H4 (cell line): ENCODE data around the gene FAM25C. TPM values are rescaled to one million over a fixed set of nuclear protein-coding genes. Genes with fewer than 3 reads are reported as not detected.
"Not testable (repeated sequence)": the region's sequence is repeated elsewhere in the genome, so short reads cannot be mapped to it uniquely, and the experiment has no call there.

Experiments
- DNase-seq: peaks from one replicate; pipeline ENCODE4 v3.0.0-alpha.2; 2015; ENCODE audit warnings: low spot score
- total RNA-seq: library from RNA; depleted of rRNA; stranded (reverse); fragments of >200 nt; shearing (Covaris generic); gene quantifications from 2 replicates; pipeline ENCODE4 v1.2.3, GENCODE V29; 2014; rRNA removed

Gene FAM25C
- total RNA-seq, 1 experiment from 2014 or later: not detected

DNA sequence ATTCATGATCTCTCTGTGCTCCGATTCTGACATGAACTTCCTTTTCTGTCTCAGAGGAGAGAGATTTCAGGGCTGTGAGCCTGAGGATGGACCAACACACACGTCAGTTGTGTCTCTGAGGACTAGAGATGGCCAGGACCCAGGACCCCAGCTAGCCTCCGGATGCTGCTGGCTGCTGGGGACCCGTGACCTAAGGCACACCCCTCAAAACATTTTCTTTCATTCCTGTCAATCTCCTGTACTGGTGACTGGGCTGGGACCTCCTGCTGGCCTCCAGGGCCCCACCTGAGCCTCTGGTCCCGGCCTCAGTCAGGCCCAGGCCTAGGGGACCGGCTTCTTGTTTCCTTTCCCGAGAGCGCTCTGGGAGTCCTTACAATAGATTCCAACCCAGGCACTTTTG lies 42.4 kb downstream of the FAM25C start:
- not testable (repeated sequence) for DNase-seq

- not testable (repeated sequence) for DNase-seq
Observed at GRCh38 chr10:47947424-47947823, 52.2 kb downstream of the FAM25C start.

Other genes with a start within 250 kb of the FAM25C start
- gene SYT15B, start 236.2 kb downstream of the FAM25C start, total RNA-seq: 2.2 and 2.7 TPM in 2 replicates
- gene NPY4R2, start 81.1 kb downstream of the FAM25C start, total RNA-seq: 0.12 TPM in 1 of 2 replicates, not detected in the other